Bronchial epithelial cell (primary cell): ENCODE results near the gene F13A1. TPM values are rescaled to one million over a fixed set of nuclear protein-coding genes. Genes with fewer than 3 reads are reported as not detected.

Source experiments
- DNase-seq: peaks from one replicate; pipeline ENCODE4 v3.0.0-alpha.2; 2010; ENCODE audit warnings: low read depth
- FAIRE-seq: peaks from 2 replicates; lab custom pipeline; 2011; peaks lifted over from hg19 to GRCh38; lab: Jason Lieb, UNC
- H3K27me3 ChIP-seq: 2 replicates; pipeline ENCODE4 v1.5.1; 2011; ENCODE audit warnings: low read length; ENCODE audit not compliant: control insufficient read depth, insufficient read depth
- H3K36me3 ChIP-seq: 2 replicates; pipeline ENCODE4 v1.5.1; 2011; ENCODE audit warnings: low read length; ENCODE audit not compliant: control insufficient read depth, insufficient read depth
- H3K4me3 ChIP-seq: 2 replicates; pipeline ENCODE4 v1.5.1; 2011; ENCODE audit warnings: mild to moderate bottlenecking, low read depth, low read length, control low read depth
- CTCF ChIP-seq: IDR thresholded peaks from 2 replicates; pipeline ENCODE4 v1.5.1; 2011; ENCODE audit warnings: mild to moderate bottlenecking, moderate library complexity, low read length, control low read depth, inconsistent platforms; ENCODE audit not compliant: insufficient read depth, severe bottlenecking
- total RNA-seq: library from RNA; depleted of rRNA; stranded (reverse); fragments of >200 nt; gene quantifications from 2 replicates; pipeline ENCODE4 v1.2.1, GENCODE V29; 2014

F13A1 gene
- total RNA-seq, 1 donor from 2014 or later, result not detected

- H3K4me3 ChIP-seq, result no peak overlapping the region
- no peaks in the 10 kb centered on the region for H3K36me3 ChIP-seq
- no peaks in the 10 kb centered on the region for H3K27me3 ChIP-seq
- TF ChIP-seq CTCF, result no peak
- DNase-seq (no peak), FAIRE-seq (no peak)
Measured at GRCh38 chr6:6227896-6228295, 92.6 kb downstream of the F13A1 start.

GRCh38 chr6:6225885-6226529, 94.5 kb downstream of the F13A1 start:
- H3K36me3 ChIP-seq, result no peaks in the 10 kb centered on the region
- DNase-seq (no peak), FAIRE-seq (no peak)

GRCh38 chr6:6224933-6225486, 95.5 kb downstream of the F13A1 start:
- Histone ChIP-seq H3K27me3 (no peaks in the 10 kb centered on the region), H3K36me3 (no peaks in the 10 kb centered on the region), H3K4me3 (no peak overlapping the region)
- no peak for FAIRE-seq
- no peak for TF ChIP-seq CTCF
- DNase-seq, result no peak

More at GRCh38 chr6:6225885-6226529, 94.5 kb downstream of the F13A1 start:
- Histone ChIP-seq H3K4me3 (no peak overlapping the region), H3K27me3 (no peaks in the 10 kb centered on the region)
- no peak for TF ChIP-seq CTCF

GRCh38 chr6:6221787-6222535, 98.5 kb downstream of the F13A1 start:
- Histone ChIP-seq H3K4me3 (no peak overlapping the region), H3K36me3 (no peaks in the 10 kb centered on the region), H3K27me3 (no peaks in the 10 kb centered on the region)
- no peak for FAIRE-seq
- TF ChIP-seq CTCF, result peak; percentile 21
- peak; percentile 29 for DNase-seq

- peak; percentile 23 for TF ChIP-seq CTCF
- DNase-seq, result peak; percentile 3
- Histone ChIP-seq H3K4me3 (no peak overlapping the region), H3K27me3 (no peaks in the 10 kb centered on the region), H3K36me3 (no peaks in the 10 kb centered on the region)
- FAIRE-seq, result no peak
Measured at GRCh38 chr6:6220718-6221117, 99.7 kb downstream of the F13A1 start.
